ENCODE measurements around the gene OLFML2A.

Gene OLFML2A

DNA sequence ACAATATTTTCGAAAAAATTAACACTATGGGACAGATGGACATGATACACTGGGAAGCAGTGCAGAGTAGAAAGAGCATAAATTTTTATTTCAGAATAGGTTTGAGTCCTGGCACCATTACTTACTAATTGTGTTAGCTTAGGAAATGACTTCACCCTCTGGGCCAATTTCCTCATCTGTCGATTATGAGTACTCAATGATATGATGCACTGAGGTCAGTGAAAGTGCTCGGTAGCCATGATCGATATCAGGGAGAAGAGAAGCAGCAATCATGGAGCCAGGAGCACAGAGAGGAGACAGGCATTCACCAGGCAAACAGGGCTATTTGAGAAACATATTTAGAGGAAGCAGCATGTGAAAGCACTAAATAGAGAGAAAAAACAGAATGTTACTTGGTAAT is 35.3 kb upstream of the OLFML2A start:
- H3K27me3 ChIP-seq (ENCODE audit: insufficient read depth, poor library complexity, severe bottlenecking): no peaks in the 10 kb centered on the region
- no peak overlapping the region for H3K27ac ChIP-seq (replicated peaks)
- H3K4me3 ChIP-seq (replicated peaks; ENCODE audit: insufficient read depth, low read length): no peak overlapping the region
- TF ChIP-seq, protein P1, sequence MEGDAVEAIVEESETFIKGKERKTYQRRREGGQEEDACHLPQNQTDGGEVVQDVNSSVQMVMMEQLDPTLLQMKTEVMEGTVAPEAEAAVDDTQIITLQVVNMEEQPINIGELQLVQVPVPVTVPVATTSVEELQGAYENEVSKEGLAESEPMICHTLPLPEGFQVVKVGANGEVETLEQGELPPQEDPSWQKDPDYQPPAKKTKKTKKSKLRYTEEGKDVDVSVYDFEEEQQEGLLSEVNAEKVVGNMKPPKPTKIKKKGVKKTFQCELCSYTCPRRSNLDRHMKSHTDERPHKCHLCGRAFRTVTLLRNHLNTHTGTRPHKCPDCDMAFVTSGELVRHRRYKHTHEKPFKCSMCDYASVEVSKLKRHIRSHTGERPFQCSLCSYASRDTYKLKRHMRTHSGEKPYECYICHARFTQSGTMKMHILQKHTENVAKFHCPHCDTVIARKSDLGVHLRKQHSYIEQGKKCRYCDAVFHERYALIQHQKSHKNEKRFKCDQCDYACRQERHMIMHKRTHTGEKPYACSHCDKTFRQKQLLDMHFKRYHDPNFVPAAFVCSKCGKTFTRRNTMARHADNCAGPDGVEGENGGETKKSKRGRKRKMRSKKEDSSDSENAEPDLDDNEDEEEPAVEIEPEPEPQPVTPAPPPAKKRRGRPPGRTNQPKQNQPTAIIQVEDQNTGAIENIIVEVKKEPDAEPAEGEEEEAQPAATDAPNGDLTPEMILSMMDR (IDR thresholded peaks at IDR 0.05; ENCODE audit: insufficient read depth, low read length): no peak
- no peak for TF ChIP-seq SPI1 (IDR thresholded peaks at IDR 0.05; ENCODE audit: borderline replicate concordance, low read depth)
- no peak for TF ChIP-seq GABPA (IDR thresholded peaks at IDR 0.05; ENCODE audit: low read depth)
- TF ChIP-seq, protein P2, sequence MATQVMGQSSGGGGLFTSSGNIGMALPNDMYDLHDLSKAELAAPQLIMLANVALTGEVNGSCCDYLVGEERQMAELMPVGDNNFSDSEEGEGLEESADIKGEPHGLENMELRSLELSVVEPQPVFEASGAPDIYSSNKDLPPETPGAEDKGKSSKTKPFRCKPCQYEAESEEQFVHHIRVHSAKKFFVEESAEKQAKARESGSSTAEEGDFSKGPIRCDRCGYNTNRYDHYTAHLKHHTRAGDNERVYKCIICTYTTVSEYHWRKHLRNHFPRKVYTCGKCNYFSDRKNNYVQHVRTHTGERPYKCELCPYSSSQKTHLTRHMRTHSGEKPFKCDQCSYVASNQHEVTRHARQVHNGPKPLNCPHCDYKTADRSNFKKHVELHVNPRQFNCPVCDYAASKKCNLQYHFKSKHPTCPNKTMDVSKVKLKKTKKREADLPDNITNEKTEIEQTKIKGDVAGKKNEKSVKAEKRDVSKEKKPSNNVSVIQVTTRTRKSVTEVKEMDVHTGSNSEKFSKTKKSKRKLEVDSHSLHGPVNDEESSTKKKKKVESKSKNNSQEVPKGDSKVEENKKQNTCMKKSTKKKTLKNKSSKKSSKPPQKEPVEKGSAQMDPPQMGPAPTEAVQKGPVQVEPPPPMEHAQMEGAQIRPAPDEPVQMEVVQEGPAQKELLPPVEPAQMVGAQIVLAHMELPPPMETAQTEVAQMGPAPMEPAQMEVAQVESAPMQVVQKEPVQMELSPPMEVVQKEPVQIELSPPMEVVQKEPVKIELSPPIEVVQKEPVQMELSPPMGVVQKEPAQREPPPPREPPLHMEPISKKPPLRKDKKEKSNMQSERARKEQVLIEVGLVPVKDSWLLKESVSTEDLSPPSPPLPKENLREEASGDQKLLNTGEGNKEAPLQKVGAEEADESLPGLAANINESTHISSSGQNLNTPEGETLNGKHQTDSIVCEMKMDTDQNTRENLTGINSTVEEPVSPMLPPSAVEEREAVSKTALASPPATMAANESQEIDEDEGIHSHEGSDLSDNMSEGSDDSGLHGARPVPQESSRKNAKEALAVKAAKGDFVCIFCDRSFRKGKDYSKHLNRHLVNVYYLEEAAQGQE (IDR thresholded peaks at IDR 0.05; ENCODE audit: insufficient replicate concordance, low read depth): no peak
- no peak for TF ChIP-seq POLR2AphosphoS5 (IDR thresholded peaks at IDR 0.05; ENCODE audit: low read depth)
- no peak for DNase-seq (ENCODE audit: low read depth in 1 of 2, low spot score in 1 of 2)

DNA sequence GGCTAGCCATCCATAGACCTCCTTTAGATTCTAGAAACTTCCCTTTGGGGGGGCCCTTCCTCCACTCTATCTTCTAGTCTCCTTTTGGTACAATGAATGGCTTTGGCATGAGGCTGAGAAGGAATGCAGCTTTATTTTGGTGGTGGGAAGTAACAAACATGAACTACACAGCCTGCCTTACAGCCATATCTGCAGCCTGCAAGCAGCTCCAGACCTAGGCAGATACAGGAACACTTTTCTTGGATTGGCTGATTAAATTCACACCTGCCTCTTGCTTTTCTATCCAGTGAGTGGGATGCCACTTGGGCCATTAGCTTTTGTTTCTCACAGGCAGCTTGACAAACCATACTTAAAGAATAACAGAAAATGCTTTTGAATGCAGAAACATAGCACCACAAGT is 34.0 kb upstream of the OLFML2A start:
- Histone ChIP-seq H3K27ac (replicated peaks) (no peak overlapping the region), H3K4me3 (replicated peaks; ENCODE audit: insufficient read depth, low read length) (no peak overlapping the region), H3K27me3 (ENCODE audit: insufficient read depth, poor library complexity, severe bottlenecking) (no peaks in the 10 kb centered on the region)
- no peak for TF ChIP-seq SPI1 (IDR thresholded peaks at IDR 0.05; ENCODE audit: borderline replicate concordance, low read depth)
- TF ChIP-seq POLR2AphosphoS5 (IDR thresholded peaks at IDR 0.05; ENCODE audit: low read depth): no peak
- TF ChIP-seq, protein P2 (IDR thresholded peaks at IDR 0.05; ENCODE audit: insufficient replicate concordance, low read depth): no peak
- no peak for TF ChIP-seq GABPA (IDR thresholded peaks at IDR 0.05; ENCODE audit: low read depth)
- TF ChIP-seq, protein P1 (IDR thresholded peaks at IDR 0.05; ENCODE audit: insufficient read depth, low read length): no peak
- DNase-seq (ENCODE audit: low read depth in 1 of 2, low spot score in 1 of 2): no peak

DNA sequence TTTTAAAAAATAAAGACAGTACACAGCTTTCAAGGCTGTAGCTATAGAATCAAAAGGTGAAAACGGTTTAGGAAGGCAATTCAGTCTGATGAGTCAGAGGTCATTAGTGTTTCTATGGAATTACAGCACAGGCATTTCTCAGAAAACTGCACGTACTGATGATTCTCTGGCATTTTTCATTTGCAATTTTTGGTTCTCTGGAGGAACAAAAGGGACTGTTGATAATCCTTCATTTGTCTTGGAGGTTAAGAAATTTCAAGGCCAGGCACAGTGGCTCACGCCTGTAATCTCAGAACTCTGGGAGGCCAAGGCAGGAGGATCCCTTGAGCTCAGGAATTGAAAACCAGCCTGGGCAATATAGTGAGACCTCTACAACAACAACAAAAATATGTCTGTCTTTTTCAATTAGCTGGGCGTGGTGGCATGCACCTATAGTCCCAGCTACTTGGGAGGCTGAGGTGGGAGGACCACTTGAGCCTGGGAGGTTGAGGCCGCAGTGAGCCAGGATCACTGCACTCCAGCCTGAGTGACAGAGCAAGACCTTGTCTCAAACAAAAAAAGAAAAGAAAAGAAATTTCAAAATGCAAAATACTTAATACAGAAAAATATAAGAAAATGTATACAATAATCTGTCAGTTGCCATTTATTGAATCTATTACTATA is 33.1 kb upstream of the OLFML2A start:
- H3K4me3 ChIP-seq (replicated peaks; ENCODE audit: insufficient read depth, low read length): no peak overlapping the region
- TF ChIP-seq, protein P1 (IDR thresholded peaks at IDR 0.05; ENCODE audit: insufficient read depth, low read length): no peak
- TF ChIP-seq, protein P2 (IDR thresholded peaks at IDR 0.05; ENCODE audit: insufficient replicate concordance, low read depth): no peak
- H3K27ac ChIP-seq (replicated peaks): no peak overlapping the region
- H3K27me3 ChIP-seq (ENCODE audit: insufficient read depth, poor library complexity, severe bottlenecking): no peaks in the 10 kb centered on the region
- DNase-seq (ENCODE audit: low read depth in 1 of 2, low spot score in 1 of 2): no peak

Measured in HL-60 (cell line).